ENCODE results near the gene GIPC1.
"Not testable (repeated sequence)": the region's sequence is repeated elsewhere in the genome, so short reads cannot be mapped to it uniquely, and the experiment has no call there.

GIPC1 gene, protein sequence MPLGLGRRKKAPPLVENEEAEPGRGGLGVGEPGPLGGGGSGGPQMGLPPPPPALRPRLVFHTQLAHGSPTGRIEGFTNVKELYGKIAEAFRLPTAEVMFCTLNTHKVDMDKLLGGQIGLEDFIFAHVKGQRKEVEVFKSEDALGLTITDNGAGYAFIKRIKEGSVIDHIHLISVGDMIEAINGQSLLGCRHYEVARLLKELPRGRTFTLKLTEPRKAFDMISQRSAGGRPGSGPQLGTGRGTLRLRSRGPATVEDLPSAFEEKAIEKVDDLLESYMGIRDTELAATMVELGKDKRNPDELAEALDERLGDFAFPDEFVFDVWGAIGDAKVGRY

DNA sequence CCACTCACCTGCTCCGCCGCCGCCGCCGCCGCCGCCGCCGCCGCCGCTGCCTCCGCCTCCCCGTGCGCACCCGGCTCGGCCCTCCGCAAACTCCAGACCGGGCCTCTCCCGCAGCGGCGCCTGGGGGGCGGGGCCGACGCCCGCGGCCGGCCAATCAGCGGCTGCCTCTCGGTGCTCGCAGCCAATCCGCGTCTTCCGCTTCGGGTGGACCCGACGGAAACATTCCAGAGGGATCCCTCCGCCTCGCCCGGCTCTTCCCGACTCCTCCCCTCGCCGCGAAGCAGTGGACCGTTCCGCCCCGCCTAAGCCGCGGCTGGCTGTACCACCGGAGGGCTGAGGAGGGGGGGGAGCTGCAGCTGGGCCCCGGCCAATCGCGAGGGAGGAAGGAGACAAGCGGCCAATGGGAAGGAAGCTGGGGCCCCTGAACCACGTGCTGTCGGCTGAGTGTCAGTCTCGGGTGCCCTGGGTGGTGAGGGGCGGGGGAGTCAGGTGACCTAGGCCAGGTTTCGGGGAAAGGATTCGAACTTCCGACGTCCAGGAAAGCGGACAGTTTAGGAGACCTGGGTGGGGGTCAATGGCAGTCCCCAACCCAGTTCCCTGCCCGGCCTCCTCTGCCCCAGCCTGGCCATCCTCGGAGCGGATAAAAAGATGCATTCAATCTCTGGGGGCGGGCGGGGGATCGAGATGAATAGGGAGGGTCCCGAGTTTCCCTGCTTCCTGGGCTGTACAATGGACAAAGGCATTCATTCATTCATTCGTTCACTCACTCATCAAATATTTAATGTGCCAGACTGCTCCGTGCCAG is at the start of gene GIPC1:
TSS of gene GIPC1 (minus strand) at position 99 of the 805 bp plus-strand sequence. CDS start 13,151 bp downstream, outside the sequence.
- TF ChIP-seq, protein P1, sequence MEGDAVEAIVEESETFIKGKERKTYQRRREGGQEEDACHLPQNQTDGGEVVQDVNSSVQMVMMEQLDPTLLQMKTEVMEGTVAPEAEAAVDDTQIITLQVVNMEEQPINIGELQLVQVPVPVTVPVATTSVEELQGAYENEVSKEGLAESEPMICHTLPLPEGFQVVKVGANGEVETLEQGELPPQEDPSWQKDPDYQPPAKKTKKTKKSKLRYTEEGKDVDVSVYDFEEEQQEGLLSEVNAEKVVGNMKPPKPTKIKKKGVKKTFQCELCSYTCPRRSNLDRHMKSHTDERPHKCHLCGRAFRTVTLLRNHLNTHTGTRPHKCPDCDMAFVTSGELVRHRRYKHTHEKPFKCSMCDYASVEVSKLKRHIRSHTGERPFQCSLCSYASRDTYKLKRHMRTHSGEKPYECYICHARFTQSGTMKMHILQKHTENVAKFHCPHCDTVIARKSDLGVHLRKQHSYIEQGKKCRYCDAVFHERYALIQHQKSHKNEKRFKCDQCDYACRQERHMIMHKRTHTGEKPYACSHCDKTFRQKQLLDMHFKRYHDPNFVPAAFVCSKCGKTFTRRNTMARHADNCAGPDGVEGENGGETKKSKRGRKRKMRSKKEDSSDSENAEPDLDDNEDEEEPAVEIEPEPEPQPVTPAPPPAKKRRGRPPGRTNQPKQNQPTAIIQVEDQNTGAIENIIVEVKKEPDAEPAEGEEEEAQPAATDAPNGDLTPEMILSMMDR (IDR thresholded peaks at IDR 0.05; ENCODE audit: insufficient read depth, low read depth, low read length, missing control alignments), result no peak

DNA sequence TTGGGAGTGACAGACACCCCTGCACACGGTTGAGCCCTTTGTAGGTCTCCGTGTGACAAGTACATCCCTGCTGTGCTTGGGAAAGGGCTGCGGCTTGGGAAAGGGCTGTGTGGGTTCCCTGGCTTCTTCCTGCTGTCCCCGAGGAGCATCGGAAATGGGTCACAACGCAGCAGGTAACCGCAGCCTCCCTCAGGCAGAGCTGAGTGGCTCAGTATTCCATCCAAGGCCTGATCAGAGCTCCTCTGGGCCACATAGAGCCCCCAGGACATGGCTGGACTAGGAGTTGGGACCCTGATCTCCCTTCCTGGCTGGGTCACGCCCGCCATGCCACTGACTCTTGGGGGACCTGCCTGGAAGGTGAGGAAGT is 49.8 kb upstream of the GIPC1 start:
- no peak for DNase-seq (ENCODE audit: low read depth)
- H3K4me3 ChIP-seq (ENCODE audit: low read length), result no peak overlapping the region
- TF ChIP-seq, protein P1 (IDR thresholded peaks at IDR 0.05; ENCODE audit: insufficient read depth, low read depth, low read length, missing control alignments), result no peak

More for the DNA sequence above, at the start of gene GIPC1:
- DNase-seq (ENCODE audit: low read depth), result peak; percentile 100
- peak within 1 kb of the TSS; percentile 89 for H3K4me3 ChIP-seq (ENCODE audit: low read length)

DNA sequence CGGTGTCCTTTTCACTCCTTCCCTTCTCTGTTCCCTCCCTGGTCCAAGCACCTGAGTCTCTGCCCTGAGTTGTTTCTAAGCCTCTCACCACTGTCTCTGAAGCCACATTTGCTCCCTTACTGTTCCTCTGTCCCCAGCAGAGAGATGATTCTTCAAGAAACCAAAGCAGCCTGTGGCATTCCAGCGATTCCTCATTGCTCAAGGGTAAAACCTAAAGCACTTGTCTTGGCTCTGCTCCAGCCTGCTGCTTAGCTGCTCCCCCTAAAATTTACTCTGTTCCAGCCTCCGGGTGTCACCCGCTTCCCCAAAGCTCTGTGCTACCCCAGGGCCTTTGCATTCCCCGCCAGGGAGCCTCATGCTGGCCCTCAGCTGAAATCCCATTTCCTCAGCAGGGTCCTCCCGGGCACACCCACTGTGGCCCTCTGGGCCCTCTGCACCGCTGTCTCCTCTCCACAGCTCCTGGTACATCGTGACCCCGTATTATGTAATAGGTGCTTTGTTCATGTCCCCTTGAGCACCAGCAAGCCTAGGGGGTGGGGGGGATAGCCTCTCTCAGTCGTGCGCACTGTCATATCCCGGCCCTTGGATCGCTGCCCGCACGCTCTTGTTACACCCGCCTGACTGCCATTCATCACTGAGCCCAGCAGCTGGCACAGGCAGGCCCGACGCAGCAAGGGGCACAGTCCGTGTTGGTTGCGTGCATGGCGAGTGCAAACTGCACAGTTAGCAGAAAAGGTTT is 49.2 kb upstream of the GIPC1 start:
- TF ChIP-seq, protein P1 (IDR thresholded peaks at IDR 0.05; ENCODE audit: insufficient read depth, low read depth, low read length, missing control alignments), result no peak
- H3K4me3 ChIP-seq (ENCODE audit: low read length), result no peak overlapping the region
- peak; percentile 75 for DNase-seq (ENCODE audit: low read depth)

DNA sequence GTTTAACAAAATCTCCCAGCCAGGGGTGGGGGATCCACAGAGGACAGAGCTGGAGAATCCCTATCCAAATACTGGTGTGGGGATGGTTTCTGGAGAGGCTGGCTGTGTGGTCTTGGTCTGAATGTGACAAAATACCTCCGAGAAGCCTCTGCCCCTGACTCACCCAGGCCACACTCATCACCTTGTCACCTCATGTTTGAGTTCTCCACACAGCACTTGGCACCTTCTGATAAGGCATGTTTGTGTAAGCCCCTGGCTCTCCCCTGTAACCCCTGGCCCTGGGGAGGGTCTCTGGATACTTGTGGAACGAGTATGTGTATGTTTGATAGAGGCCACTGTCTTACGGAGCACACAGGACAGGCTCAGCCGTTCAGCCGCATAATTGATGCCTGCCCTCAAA is 48.1 kb upstream of the GIPC1 start:
- DNase-seq (ENCODE audit: low read depth), result peak; percentile 24
- TF ChIP-seq, protein P1 (IDR thresholded peaks at IDR 0.05; ENCODE audit: insufficient read depth, low read depth, low read length, missing control alignments), result no peak
- no peak overlapping the region for H3K4me3 ChIP-seq (ENCODE audit: low read length)

DNA sequence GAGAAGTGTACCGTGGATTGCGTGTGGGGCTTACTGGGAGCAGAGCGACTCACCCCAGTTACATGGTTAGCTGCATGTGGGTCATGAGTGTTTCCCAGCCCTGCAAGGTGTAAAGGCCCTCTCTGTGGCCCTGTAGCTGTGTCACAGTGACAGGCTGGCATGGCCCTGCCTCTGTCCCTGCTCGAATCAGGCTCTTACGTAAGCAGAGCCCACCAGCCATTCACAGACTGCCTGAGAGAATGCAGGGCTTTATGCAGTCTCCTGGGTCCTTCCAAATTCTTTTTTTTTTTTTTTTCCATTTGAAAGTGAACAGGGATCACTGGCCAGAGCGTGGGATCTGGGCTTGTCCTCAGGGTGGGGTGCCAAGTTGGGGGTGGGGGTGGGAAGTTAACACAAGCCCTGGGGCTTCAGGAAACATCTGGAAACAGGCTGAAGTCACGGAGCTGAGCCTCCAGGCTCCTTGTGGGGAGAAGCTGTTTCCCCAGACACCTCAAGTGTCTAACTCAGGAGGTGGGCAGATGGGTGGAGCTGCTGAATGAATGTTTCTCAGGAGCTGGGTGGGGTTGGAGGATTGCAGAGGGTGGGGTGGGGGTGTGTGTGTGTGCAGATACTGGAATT is 46.9 kb upstream of the GIPC1 start:
- TF ChIP-seq, protein P1 (IDR thresholded peaks at IDR 0.05; ENCODE audit: insufficient read depth, low read depth, low read length, missing control alignments), result no peak
- peak; percentile 92 for DNase-seq (ENCODE audit: low read depth)
- H3K4me3 ChIP-seq (ENCODE audit: low read length), result no peak overlapping the region

DNA sequence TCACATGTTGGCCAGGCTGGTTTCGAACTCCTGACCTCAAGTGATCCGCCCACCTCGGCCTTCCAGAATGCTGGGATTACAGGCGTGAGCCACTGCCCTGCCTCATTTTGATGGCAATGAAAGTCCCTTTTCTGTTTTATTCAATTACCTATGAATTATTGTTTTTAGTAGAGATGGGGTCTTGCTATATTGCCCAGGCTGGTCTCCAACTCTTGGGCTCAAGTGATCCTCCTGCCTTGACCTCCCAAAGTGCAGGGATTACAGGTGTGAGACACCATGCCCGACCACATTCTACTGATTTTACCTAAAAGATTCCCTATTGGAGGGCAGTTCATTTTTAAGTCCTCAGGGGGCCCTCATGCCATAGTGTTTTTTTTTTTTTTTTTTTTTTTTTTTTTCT is 46.1 kb upstream of the GIPC1 start:
- not testable (repeated sequence) for H3K4me3 ChIP-seq (ENCODE audit: low read length); DNase-seq (ENCODE audit: low read depth)

Data from epithelial cell of esophagus (primary cell).